GM19397 (cell line): ENCODE data around the gene FKTN.

Source experiments
- ATAC-seq: cut with Tn5 transposase; IDR thresholded peaks from one replicate; pipeline ENCODE4 v1.9.1; 2021; ENCODE audit warnings: mild to moderate bottlenecking, moderate library complexity; ENCODE audit not compliant: unreplicated experiment

The FKTN gene

GRCh38 chr9:105676351-105676923 lies 118.5 kb downstream of the FKTN start:
- no peak for ATAC-seq

- no peak for ATAC-seq
Measured at GRCh38 chr9:105678163-105678562, 120.2 kb downstream of the FKTN start.

- ATAC-seq = no peak
Measured at GRCh38 chr9:105678781-105679180, 120.8 kb downstream of the FKTN start.

- no peak for ATAC-seq
Measured at GRCh38 chr9:105679257-105680022, 121.5 kb downstream of the FKTN start.

- ATAC-seq = no peak
Measured at GRCh38 chr9:105681313-105681712, 123.4 kb downstream of the FKTN start.

- no peak for ATAC-seq
Measured at GRCh38 chr9:105681724-105682123, 123.8 kb downstream of the FKTN start.

GRCh38 chr9:105683688-105684275 lies 125.9 kb downstream of the FKTN start:
- ATAC-seq = no peak

- no peak for ATAC-seq
Measured at GRCh38 chr9:105686936-105687335, 129.0 kb downstream of the FKTN start.
